SJSA1 (cell line): ENCODE data around the gene LYPD4. TPM values are rescaled to one million over a fixed set of nuclear protein-coding genes. Genes with fewer than 3 reads are reported as not detected.

Experiments
- DNase-seq, 2 experiments: peaks; one replicate each; pipeline ENCODE4 v3.0.0-alpha.2; 2015 to 2020; ENCODE audit warnings: low spot score in 2 of 2, low read depth in 1 of 2
- H3K27ac ChIP-seq: fragments of 250-450 bp; sonication (Bioruptor Pico); 2 replicates; pipeline ENCODE4 v1.5.1; 2020; ENCODE audit warnings: mild to moderate bottlenecking, moderate library complexity
- H3K27me3 ChIP-seq: fragments of 250-450 bp; sonication (Bioruptor Pico); replicated peaks from 2 replicates; pipeline ENCODE4 v1.5.1; 2020; ENCODE audit warnings: mild to moderate bottlenecking, moderate library complexity
- H3K36me3 ChIP-seq: fragments of 250-450 bp; sonication (Bioruptor Pico); 2 replicates; pipeline ENCODE4 v1.5.1; 2020; ENCODE audit warnings: mild to moderate bottlenecking
- H3K4me1 ChIP-seq: fragments of 250-450 bp; sonication (Bioruptor Pico); replicated peaks from 2 replicates; pipeline ENCODE4 v1.6.1; 2021; ENCODE audit warnings: mild to moderate bottlenecking
- H3K4me3 ChIP-seq: fragments of 250-450 bp; sonication (Bioruptor Pico); 2 replicates; pipeline ENCODE4 v1.5.1; 2020; ENCODE audit warnings: mild to moderate bottlenecking
- H3K9me3 ChIP-seq: fragments of 250-450 bp; sonication (Bioruptor Pico); replicated peaks from 2 replicates; pipeline ENCODE4 v1.5.1; 2020; ENCODE audit warnings: mild to moderate bottlenecking
- total RNA-seq: library from RNA; depleted of rRNA; stranded (reverse); fragments of >200 nt; shearing (Covaris generic); gene quantifications from 2 replicates; pipeline ENCODE4 v1.2.3, GENCODE V29; 2014

LYPD4 gene
- total RNA-seq, 1 experiment from 2014 or later, result not detected

DNA sequence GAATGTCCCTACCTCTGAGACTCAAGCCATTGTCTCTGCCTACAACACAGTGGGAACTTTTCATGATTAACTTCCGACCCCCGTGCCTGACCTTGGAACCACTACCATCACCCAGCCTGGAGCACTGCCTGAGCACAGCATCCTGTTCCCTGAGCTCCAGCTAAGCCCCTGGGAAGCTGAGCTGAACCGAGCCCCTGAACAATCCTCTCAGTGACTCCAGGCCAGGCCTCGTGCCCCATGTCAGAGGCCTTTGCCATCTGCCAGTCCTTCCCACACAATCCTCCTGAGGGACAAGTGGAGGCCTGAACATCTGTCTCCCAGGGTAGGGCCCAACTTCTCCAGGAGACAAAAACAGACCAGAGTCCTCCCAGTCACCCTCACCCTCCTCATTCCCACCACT, 30.6 kb downstream of the LYPD4 start:
- no peaks in the 10 kb centered on the region for H3K9me3 ChIP-seq
- peaks cover 10% of the 10 kb centered on the region for H3K27me3 ChIP-seq
- DNase-seq, result no peak
- H3K27ac ChIP-seq, result no peak overlapping the region
- no peak overlapping the region for H3K4me3 ChIP-seq
- no peaks in the 10 kb centered on the region for H3K4me1 ChIP-seq
- no peaks in the 10 kb centered on the region for H3K36me3 ChIP-seq

DNA sequence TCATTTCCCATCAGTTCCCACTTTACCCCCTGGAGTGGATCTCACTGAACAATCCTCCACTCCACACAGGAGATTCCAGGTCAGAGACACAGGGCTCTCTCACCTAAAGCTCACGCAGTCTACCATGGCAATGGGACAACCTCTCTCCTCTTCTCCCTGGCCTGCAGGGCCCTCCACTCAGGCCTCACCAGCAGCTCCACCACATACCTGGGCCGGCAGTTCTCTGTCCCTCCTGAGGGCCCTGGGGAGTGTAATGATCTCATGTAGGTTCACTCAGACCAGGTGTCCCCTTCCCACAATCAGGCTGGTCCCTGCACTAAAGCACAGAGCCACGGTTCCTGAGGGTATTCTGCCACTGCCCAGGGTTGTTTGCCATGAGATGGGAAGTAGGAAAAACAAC, 32.5 kb downstream of the LYPD4 start:
- H3K9me3 ChIP-seq, result no peaks in the 10 kb centered on the region
- no peak overlapping the region for H3K27ac ChIP-seq
- no peak overlapping the region for H3K4me3 ChIP-seq
- H3K36me3 ChIP-seq, result no peaks in the 10 kb centered on the region
- no peak for DNase-seq
- H3K27me3 ChIP-seq, result no peaks in the 10 kb centered on the region; the same call in none of the 2 replicates
- no peaks in the 10 kb centered on the region for H3K4me1 ChIP-seq

- Histone ChIP-seq H3K27ac (no peak overlapping the region), H3K27me3 (peaks cover 7% of the 10 kb centered on the region), H3K4me1 (no peaks in the 10 kb centered on the region), H3K9me3 (no peaks in the 10 kb centered on the region), H3K4me3 (no peak overlapping the region), H3K36me3 (no peaks in the 10 kb centered on the region)
- no peak for DNase-seq
Measured at GRCh38 chr19:41811036-41811435, 33.4 kb downstream of the LYPD4 start.

- Histone ChIP-seq H3K27me3 (peaks cover 13% of the 10 kb centered on the region), H3K36me3 (no peaks in the 10 kb centered on the region), H3K4me3 (no peak overlapping the region), H3K9me3 (no peaks in the 10 kb centered on the region), H3K27ac (no peak overlapping the region), H3K4me1 (no peaks in the 10 kb centered on the region)
- no peak for DNase-seq
Measured at GRCh38 chr19:41810301-41810700, 34.2 kb downstream of the LYPD4 start.

DNA sequence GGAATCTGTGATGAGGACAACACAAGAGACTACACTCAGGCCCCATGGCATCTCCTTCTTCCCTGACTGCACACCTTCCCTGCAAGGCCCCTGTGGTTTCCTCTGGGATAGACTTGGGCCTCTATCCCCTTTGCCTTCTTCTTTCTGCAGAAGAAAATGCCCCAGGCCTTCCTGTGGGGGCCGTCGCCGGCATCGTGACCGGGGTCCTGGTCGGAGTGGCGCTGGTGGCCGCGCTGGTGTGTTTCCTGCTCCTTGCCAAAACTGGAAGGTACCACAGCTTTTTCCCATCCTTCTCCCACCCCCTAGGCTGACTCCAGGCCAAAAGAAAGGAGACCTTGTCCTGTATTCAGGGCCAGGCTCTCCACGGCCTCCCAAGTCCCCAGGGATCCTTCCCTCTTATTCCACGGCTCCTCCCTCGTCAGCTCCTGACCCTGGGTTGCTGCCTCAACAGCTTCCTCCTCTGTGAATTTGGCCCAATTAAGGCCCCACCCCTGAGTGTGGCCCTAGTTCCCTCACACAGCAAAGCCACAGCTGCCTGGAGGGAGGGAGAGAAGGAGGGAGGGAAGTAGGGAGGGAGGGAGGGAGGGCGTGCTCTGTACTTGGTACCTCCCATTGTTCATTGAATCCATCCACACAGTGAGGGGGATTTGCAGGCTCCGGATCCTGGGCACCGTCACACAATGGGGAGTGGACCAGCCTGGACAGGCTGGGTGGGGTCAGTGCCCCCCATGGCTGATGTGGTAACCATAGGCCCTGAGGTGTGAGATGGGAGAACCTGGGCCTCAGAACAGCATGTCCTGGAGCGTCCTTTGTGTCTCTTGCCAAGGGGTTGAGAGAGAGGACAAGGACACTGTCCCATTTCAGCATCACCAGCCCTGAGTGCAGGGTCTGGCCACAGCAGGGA, 35.6 kb downstream of the LYPD4 start:
- no peaks in the 10 kb centered on the region for H3K9me3 ChIP-seq
- DNase-seq, result no peak
- H3K27me3 ChIP-seq, result peaks cover 23% of the 10 kb centered on the region
- H3K36me3 ChIP-seq, result no peaks in the 10 kb centered on the region
- H3K27ac ChIP-seq, result no peak overlapping the region
- no peaks in the 10 kb centered on the region for H3K4me1 ChIP-seq
- H3K4me3 ChIP-seq, result no peak overlapping the region

- Histone ChIP-seq H3K36me3 (no peaks in the 10 kb centered on the region), H3K27me3 (peaks cover 23% of the 10 kb centered on the region), H3K4me3 (no peak overlapping the region), H3K4me1 (no peaks in the 10 kb centered on the region), H3K9me3 (no peaks in the 10 kb centered on the region), H3K27ac (no peak overlapping the region)
- no peak for DNase-seq
Measured at GRCh38 chr19:41807176-41807575, 37.3 kb downstream of the LYPD4 start.

DNA sequence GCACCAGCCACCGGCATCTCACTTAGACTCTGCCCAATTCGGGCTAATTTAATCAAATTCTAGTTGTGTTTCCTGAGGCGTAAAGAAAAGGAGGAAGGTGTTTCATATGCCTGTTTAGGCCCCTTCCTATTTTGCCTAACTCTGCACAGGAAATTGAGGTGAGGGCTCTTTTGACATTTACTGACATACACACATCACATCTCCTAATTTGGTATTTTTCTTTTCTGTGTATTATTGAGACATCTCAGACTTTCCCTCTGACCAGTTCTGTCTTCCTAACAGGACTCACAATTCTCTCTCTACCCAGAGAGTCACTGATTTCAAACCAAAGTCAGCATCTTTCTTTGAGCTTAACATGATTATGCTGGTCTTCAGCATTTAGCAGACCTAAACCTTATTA, 40.1 kb downstream of the LYPD4 start:
- DNase-seq, result no peak
- Histone ChIP-seq H3K27me3 (peaks cover 31% of the 10 kb centered on the region), H3K9me3 (no peaks in the 10 kb centered on the region), H3K4me3 (no peak overlapping the region), H3K27ac (no peak overlapping the region), H3K36me3 (no peaks in the 10 kb centered on the region), H3K4me1 (no peaks in the 10 kb centered on the region)

- H3K4me3 ChIP-seq, result no peak overlapping the region
- H3K4me1 ChIP-seq, result no peaks in the 10 kb centered on the region
- H3K36me3 ChIP-seq, result no peaks in the 10 kb centered on the region
- H3K27ac ChIP-seq, result no peak overlapping the region
- DNase-seq, result no peak
- peaks cover 31% of the 10 kb centered on the region for H3K27me3 ChIP-seq
- H3K9me3 ChIP-seq, result no peaks in the 10 kb centered on the region
Measured at GRCh38 chr19:41802770-41803169, 41.7 kb downstream of the LYPD4 start.

- H3K27ac ChIP-seq, result no peak overlapping the region
- no peaks in the 10 kb centered on the region for H3K36me3 ChIP-seq
- H3K27me3 ChIP-seq, result peaks cover 30% of the 10 kb centered on the region
- H3K4me3 ChIP-seq, result no peak overlapping the region
- H3K9me3 ChIP-seq, result no peaks in the 10 kb centered on the region
- no peak for DNase-seq
- no peaks in the 10 kb centered on the region for H3K4me1 ChIP-seq
Measured at GRCh38 chr19:41801792-41802211, 42.7 kb downstream of the LYPD4 start.

DNA sequence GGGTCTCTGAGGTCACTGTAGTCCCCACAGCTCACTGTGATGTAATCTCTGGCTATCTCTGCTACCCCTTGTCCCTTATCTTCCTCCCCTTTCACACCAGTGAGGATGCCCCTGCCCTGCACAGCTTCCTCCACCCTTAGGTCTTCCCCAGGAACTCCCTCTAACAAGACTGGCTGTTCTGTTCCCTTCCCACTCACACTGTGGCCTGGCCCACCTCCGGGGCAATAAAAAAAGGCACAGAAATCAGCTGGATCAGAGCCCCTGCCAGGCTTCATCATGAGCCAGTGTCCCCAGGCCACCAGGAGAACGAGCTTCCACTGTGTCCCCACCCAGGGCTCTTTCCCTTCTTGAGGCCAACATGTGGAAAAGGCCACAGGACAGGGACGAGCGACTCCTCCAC, 43.5 kb downstream of the LYPD4 start:
- Histone ChIP-seq H3K36me3 (no peaks in the 10 kb centered on the region), H3K27ac (no peak overlapping the region), H3K4me3 (no peak overlapping the region), H3K27me3 (peaks cover 25% of the 10 kb centered on the region), H3K4me1 (no peaks in the 10 kb centered on the region), H3K9me3 (no peaks in the 10 kb centered on the region)
- no peak for DNase-seq

GRCh38 chr19:41799444-41800000, 45.0 kb downstream of the LYPD4 start:
- H3K4me3 ChIP-seq, result no peak overlapping the region
- H3K27ac ChIP-seq, result no peak overlapping the region
- no peaks in the 10 kb centered on the region for H3K36me3 ChIP-seq
- no peak for DNase-seq
- H3K4me1 ChIP-seq, result no peaks in the 10 kb centered on the region
- H3K9me3 ChIP-seq, result no peaks in the 10 kb centered on the region
- H3K27me3 ChIP-seq, result 0 out of 2 replicates have a peak, but pooled peaks cover 14% of the 10 kb centered on the region

GRCh38 chr19:41796901-41797300, 47.6 kb downstream of the LYPD4 start:
- DNase-seq, result no peak
- no peaks in the 10 kb centered on the region for H3K36me3 ChIP-seq
- H3K4me1 ChIP-seq, result no peaks in the 10 kb centered on the region
- H3K9me3 ChIP-seq, result no peaks in the 10 kb centered on the region
- peaks cover 18% of the 10 kb centered on the region; the same call in 1 of the 2 replicates for H3K27me3 ChIP-seq
- H3K27ac ChIP-seq, result no peak overlapping the region
- no peak overlapping the region for H3K4me3 ChIP-seq

GRCh38 chr19:41796362-41796761, 48.1 kb downstream of the LYPD4 start, which contains the start of gene CEACAM3:
TSS of gene CEACAM3 (plus strand) at chr19:41796587. CDS start at chr19:41796678, 91 bp downstream.
- no peaks in the 10 kb centered on the region for H3K36me3 ChIP-seq
- H3K9me3 ChIP-seq, result no peaks in the 10 kb centered on the region
- peaks cover 18% of the 10 kb centered on the region; the same call in 1 of the 2 replicates for H3K27me3 ChIP-seq
- no peak within 1 kb of the TSS for H3K4me3 ChIP-seq
- no peak within 1 kb of the TSS for H3K27ac ChIP-seq
- no peak for DNase-seq
- no peaks in the 10 kb centered on the region for H3K4me1 ChIP-seq

DNA sequence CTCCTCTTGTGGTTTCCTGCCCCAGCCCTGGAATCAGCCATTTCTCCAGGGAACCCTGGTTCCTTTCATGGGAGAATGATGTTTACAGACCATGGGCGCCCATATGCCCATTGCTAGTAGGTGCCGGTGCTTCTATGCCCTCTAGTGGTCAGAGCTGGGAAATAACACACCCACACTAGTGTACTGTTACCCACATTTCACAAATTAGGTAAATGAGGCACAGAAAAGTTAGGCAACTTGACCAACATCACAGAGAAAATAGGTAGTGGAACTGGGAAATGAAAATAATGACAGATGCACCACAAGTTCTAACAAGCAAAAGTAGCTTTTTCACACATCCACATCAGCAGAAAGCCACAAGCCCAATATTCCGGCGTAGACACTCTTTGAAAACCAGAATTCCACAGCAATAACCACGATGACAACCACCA, 49.4 kb downstream of the LYPD4 start:
- DNase-seq, result peak; percentile 10 to 55
- H3K9me3 ChIP-seq, result no peaks in the 10 kb centered on the region
- H3K27me3 ChIP-seq, result peaks cover 22% of the 10 kb centered on the region; the same call in 1 of the 2 replicates
- no peak overlapping the region for H3K4me3 ChIP-seq
- no peaks in the 10 kb centered on the region for H3K36me3 ChIP-seq
- H3K27ac ChIP-seq, result no peak overlapping the region
- H3K4me1 ChIP-seq, result no peaks in the 10 kb centered on the region
